Astrocyte of the hippocampus (primary cell): Measurements from ENCODE around the gene SNX13.
"Not testable (repeated sequence)": the region's sequence is repeated elsewhere in the genome, so short reads cannot be mapped to it uniquely, and the experiment has no call there.

ENCODE experiments used
- DNase-seq: peaks from one replicate; pipeline ENCODE4 v3.0.0; 2011; ENCODE audit warnings: low read depth, low spot score

SNX13 gene

GRCh38 chr7:17849504-17849903, 90.8 kb downstream of the SNX13 start:
- DNase-seq = peak; percentile 81

DNA sequence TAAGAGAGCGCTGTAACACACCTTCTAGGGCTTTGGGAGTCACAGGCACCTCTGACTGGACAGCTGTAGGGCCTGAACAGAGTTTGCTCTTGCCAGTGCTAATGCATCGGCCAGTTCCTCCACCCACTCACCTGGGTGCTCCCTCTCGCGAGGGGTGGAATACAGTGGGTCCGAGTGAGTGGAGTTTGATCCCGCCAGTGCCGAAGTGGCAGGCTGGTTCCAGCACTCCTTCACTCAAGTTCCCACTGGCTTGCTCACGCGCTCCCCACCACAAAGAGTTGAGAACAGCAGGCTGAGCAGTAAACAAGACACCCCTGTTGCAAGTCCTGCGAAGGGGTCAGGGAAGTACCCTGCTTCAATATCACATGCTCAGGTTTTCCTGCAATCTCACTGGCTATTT, 91.8 kb downstream of the SNX13 start:
- peak; percentile 11 for DNase-seq

- DNase-seq = no peak
Observed at GRCh38 chr7:17846935-17847334, 93.4 kb downstream of the SNX13 start.

DNA sequence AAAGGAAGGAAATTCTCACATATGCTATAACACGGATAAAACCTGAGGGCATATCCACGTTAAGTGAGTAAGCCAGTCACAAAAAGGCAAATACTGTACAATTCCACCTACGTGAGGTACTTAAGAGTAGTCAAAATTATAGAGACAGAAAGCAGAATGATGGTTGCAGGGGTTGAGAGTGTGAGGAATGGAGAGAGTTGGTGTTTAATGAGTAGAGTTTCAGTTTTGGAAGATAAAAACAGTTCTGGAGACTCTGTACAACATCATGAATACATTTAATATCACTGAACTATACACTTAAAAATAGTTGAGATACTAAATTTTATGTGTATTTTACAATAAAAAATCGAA, 95.1 kb downstream of the SNX13 start:
- DNase-seq = no peak

DNA sequence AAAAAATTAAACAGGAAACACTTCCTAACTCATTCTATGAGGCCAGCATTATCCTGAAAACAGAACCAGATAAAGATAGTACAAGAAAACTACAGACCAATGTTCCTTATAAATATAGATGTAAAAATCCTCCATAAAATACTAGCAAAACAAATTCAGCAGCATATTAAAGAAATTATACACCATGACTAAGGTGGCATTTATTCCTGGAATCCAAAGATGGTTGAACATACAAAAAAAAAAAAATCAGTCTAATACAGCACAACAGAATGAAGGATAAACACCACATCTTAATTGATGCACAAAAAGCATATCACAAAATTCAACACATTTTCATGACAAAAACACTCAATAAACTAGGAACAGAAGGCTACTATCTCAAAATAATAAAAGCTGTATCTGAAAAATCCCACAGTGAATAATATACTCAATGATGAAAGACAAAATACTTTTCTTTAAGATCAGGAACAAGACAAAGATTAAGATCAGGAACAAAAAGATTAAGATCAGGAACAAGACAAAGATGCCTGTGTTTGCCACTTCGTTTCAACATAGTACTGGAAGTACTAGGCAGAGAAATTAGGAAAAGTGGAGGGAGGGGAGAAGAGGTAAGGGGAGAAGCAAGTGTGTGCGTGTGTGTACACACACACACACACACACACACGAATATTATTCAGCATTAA, 95.6 kb downstream of the SNX13 start:
- DNase-seq = peak; percentile 5

DNA sequence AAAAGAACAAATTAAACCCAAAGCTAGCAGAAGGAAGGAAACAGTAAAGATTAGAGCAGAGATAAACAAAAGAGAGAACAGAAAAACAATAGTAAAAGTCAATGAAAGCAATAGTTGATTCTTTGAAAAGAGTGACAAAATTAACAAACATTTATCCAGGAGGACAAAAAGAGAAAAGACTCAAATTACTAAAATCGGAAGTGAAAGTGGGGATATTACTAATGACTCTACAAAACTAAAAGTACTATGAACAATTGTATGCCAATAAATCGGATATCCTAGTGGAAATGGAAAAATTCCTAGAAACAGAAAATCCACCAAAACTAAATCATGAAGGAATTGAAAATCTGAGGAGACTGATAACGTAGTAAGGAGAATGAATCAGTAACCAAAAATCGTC, 96.3 kb downstream of the SNX13 start:
- DNase-seq = no peak

- DNase-seq = no peak
Observed at GRCh38 chr7:17843041-17843440, 97.3 kb downstream of the SNX13 start.

GRCh38 chr7:17832820-17833355, 107.4 kb downstream of the SNX13 start:
- DNase-seq = no peak

- DNase-seq = no peak
Observed at GRCh38 chr7:17832242-17832641, 108.1 kb downstream of the SNX13 start.

DNA sequence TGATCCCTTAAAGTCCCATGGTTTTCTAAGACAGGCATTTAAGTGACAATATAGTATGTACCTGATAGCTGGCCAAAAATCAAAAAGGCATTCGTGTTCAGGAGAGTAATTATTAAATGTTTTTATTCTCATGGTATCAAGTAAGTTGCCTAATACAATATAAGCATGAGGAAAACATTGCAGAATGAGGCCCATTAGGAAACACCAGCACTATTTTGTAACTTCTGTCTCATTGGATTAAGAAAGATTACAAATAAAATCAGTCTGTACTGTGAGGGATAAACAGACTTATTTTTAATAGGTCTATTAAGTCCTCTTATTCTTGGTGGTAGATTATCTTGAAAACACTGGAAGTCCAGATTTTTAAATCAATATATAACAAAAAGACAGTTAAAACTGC, 110.1 kb downstream of the SNX13 start:
- DNase-seq = no peak

DNA sequence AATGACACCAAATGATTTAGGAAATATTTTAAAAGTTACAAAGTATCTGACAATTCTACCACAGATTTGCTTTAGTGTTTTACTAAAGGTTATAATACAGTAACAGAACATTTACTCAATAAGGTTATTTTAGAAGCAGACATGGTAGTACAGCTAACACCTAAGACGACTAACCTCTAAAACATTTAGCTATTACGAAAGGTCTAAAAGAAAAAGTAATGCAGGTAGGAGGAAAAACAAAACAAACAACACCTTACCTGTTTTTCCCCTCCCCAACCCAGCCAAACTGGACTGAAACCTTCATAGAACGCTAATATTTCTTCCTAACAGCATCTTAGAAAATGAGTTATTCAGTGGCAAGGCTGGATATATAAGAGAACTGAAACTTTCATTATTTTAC, 111.3 kb downstream of the SNX13 start:
- DNase-seq = no peak

DNA sequence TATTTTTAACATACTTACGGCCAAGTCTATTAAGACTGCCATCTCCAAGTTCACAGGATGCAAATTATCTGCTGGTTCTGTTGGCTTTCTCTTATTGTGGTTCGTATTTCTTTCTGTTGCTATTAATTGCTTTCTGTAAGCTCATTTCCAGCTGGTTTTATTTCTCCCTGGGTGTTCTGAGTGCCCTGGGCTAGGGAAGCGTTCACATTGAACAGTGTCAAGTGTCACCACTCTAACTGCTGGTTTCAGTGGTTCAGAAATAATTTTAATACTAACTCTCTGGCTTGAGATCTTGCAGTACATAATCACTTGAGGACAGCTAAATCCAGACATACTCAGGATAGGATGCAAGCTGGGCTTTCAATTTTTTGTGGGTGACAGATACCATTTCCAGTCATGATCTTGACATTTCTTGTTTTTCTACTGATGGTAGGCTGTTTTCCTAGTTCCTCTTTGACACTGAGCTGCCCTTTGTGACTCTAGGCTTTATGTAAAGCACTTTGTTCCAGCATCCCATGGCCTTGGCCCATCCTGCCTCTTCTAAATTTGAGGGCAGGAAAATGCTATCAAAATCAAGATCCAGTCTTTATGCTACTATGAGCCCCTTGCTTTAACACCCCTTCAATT, 117.6 kb downstream of the SNX13 start:
- no peak for DNase-seq

DNA sequence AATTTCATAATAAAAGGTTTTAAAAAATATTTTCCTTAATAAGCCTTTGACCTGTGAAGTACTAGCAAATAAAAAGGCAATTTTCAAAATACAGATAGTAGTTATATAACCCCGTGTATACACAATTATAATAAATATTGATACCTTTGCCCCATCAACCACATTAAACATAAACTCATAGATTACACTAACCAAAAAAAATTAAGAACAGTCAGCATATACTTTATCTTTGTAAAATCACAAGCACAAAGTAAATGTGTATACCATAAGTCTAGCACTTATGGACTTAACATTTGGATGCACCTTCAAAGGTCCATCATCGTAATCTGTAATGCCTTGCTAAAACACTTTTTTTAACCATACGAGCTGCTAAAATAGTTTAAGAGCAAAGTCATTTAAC, 123.4 kb downstream of the SNX13 start:
- DNase-seq = no peak

GRCh38 chr7:17815318-17815717, 125.0 kb downstream of the SNX13 start:
- DNase-seq = no peak

DNA sequence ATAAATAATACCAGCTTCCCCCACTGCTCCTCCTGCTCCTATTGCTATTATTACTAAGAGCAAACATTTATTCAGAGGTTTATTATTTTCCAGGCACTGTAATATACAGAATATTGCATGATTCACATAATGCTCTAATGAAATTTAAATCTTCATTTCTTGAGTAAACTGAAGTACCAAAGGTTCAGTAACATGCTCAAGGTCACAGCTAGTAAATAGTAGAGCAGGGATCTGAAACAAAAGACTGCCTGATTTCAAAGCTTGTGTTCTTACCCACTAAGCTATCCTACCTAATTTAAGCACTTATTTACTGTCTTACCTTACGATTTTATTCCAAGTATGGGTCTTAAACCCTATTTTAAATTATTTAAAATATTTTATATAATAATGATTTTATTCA, 126.2 kb downstream of the SNX13 start:
- DNase-seq = no peak

- DNase-seq = not testable (repeated sequence)
Observed at GRCh38 chr7:17809215-17809614, 131.1 kb downstream of the SNX13 start.

GRCh38 chr7:17807242-17807641, 133.1 kb downstream of the SNX13 start:
- DNase-seq = no peak

GRCh38 chr7:17806631-17807030, 133.7 kb downstream of the SNX13 start:
- no peak for DNase-seq

DNA sequence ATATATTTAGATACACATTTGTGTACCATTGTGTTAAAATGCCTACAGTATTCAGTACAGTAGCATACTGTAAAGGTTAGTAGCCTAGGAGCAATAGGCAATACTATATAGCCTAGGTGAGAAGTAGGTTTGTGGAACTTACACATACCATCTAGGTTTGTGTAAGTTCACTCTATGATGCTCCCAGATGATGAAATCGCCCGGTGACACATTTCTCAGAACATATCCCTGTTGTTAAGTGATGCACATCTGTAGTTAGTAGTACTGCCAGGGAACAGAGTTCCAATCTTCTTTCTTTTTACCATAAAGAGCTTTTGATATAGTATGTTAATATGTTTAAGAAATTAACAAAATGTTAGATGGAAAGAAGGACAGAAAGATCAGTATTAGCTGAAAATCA, 138.2 kb downstream of the SNX13 start:
- no peak for DNase-seq

DNA sequence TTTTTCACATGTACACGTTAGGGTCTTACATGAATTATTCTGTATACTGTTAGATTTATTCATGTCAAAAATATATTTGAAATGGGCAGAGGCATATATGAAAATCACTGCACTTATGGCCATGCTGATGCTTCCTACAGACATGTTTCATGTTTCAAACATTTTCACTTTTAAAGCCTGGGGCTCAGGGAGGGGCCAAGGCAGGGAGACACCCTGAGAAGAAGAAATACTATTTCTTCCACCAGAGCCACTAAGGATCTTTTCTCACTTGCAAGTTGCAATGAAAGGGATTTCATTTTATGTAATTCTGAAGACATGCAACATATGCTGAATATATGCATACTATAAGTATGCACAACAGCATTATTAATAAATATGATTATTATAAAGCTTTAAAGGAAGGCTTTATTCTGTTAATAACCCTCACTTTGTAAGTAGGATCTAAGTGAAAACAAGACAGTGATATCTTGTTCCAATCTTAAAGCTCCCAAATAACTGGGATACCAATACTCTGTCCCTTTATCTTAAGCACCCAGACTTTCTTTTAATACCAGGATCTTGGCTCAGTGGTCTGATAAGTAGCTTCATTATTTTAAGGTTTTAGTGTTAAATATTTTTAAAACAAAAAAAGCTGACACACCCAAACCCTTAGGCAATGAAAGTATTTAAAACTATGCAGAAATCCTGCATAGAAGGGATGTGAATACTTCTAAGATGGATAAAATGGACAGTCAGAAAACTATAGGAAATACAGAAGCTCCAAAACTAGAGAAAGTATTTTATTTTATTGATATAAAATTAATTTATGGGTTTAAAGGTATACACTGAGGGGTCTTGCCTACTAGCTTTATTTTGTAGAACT, 148.0 kb downstream of the SNX13 start:
- no peak for DNase-seq

DNA sequence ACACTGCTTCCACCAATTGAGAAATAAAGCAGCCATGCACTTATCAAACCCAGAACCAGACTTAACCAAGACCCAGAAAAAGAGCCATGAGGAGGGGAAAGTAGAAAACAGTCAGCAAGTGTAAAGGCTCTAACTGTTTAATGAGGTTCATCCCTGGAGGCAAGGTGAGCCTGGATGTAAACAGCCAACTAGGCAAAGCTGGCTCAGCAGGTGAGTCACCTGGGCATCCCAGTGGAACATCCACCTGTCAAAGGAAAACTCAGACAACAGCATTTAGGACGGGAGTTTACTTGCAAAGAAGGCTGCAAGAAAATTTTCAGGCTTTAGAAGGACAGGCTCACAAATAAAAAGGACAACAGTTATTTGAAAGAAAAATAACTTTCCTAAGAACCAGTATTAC, 153.0 kb downstream of the SNX13 start:
- DNase-seq = no peak

DNA sequence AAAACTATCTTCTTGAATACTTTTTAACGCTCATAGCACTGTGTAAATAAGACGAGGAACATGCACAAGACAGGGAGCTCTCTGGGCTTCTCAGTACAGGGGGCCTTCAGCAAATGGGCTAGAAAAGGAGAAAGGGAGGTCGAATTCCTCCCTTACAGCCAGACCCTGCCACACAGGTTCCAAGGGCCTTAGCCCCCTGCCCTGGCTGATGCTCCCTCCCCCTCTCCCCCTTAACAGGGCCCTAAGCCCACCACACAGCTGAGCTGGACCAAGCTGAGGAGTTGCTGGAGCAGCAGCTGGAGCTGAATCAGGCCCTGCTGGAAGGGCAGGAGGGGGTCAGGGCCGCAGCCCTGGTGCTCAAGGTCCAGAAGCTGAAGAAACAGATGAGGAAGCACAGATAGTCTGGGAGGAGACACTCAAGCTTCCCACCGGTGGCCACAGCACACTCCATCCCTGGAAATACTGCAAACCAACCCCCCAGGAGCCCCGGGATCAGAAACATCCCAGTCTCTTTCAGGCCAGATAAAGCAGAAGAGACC, 153.9 kb downstream of the SNX13 start:
- no peak for DNase-seq
